ENCODE data around the gene PRR29. TPM values are rescaled to one million over a fixed set of nuclear protein-coding genes. Genes with fewer than 3 reads are reported as not detected.

PRR29 gene
- total RNA-seq, 4 donors from 2014 or later = 0.13 TPM; not detected in 3

- H3K4me1 ChIP-seq = no peaks in the 10 kb centered on the region
- no peak overlapping the region for H3K4me3 ChIP-seq
- DNase-seq = no peak
- H3K27ac ChIP-seq = no peak overlapping the region
- ATAC-seq = no peak
- intact Hi-C loops (cut with DNase I; ENCODE audit: low total_unique reads) (no loop called here), in situ Hi-C loops (cut with MboI; ENCODE audit: low sequenced_read_pairs in 4 of 4) (loop anchor here in 1 of 4 donors (25.0 kb wide), 1 partner anchor 238 kb away; no protein-coding TSS in a partner anchor)
- H3K9me3 ChIP-seq = no peaks in the 10 kb centered on the region
- H3K27me3 ChIP-seq = no peaks in the 10 kb centered on the region
- TF ChIP-seq CTCF (IDR thresholded peaks at IDR 0.05 in 4 of 5, conservative IDR thresholded peaks at IDR 0.05 in 1 of 5) = no peak
- no peak for TF ChIP-seq POLR2A (IDR thresholded peaks at IDR 0.05)
- peaks cover 0 to 87% of the 10 kb centered on the region in 2 donors for H3K36me3 ChIP-seq
Measured at GRCh38 chr17:64048805-64049204, 50.7 kb downstream of the PRR29 start.

- Histone ChIP-seq H3K27ac (no peak overlapping the region), H3K36me3 (peaks cover 0 to 87% of the 10 kb centered on the region in 2 donors), H3K4me3 (no peak overlapping the region), H3K4me1 (no peaks in the 10 kb centered on the region), H3K27me3 (no peaks in the 10 kb centered on the region), H3K9me3 (no peaks in the 10 kb centered on the region)
- in situ Hi-C loops (cut with MboI; ENCODE audit: low sequenced_read_pairs in 4 of 4) (loop anchor here in 1 of 4 donors (25.0 kb wide), 1 partner anchor 236 kb away; no protein-coding TSS in a partner anchor), intact Hi-C loops (cut with DNase I; ENCODE audit: low total_unique reads) (no loop called here)
- TF ChIP-seq CTCF (IDR thresholded peaks at IDR 0.05 in 4 of 5, conservative IDR thresholded peaks at IDR 0.05 in 1 of 5) (no peak), POLR2A (IDR thresholded peaks at IDR 0.05) (no peak)
- ATAC-seq = no peak
- DNase-seq = no peak
Measured at GRCh38 chr17:64051153-64051552, 53.0 kb downstream of the PRR29 start.

GRCh38 chr17:64053101-64053500 lies 55.0 kb downstream of the PRR29 start:
- Histone ChIP-seq H3K4me1 (no peaks in the 10 kb centered on the region), H3K4me3 (no peak overlapping the region), H3K27me3 (no peaks in the 10 kb centered on the region), H3K36me3 (peaks cover 0 to 82% of the 10 kb centered on the region in 2 donors), H3K27ac (no peak overlapping the region), H3K9me3 (no peaks in the 10 kb centered on the region)
- no peak for TF ChIP-seq POLR2A (IDR thresholded peaks at IDR 0.05)
- no peak for TF ChIP-seq CTCF (IDR thresholded peaks at IDR 0.05 in 4 of 5, conservative IDR thresholded peaks at IDR 0.05 in 1 of 5)
- intact Hi-C loops (cut with DNase I; ENCODE audit: low total_unique reads) (no loop called here), in situ Hi-C loops (cut with MboI; ENCODE audit: low sequenced_read_pairs in 4 of 4) (loop anchor here in 1 of 4 donors (25.0 kb wide), 1 partner anchor 234 kb away; no protein-coding TSS in a partner anchor)
- ATAC-seq (no peak), DNase-seq (no peak)

Other genes starting within 250 kb of the PRR29 start
- 100 to 1,000 TPM in 1 of 4 donors, 10 to 100 TPM in 3; 81.0 to 110 (median 86.8) TPM for gene CCDC47, start 224.8 kb upstream of the PRR29 start, total RNA-seq
- gene DDX42, start 224.2 kb upstream of the PRR29 start, total RNA-seq = 10 to 100 TPM; 35.9 to 71.6 (median 56.8) TPM
- 100 to 1,000 TPM; 103 to 153 (median 123) TPM for gene PSMC5, start 170.9 kb upstream of the PRR29 start, total RNA-seq
- 10 to 100 TPM; 24.6 to 46.3 (median 34.9) TPM for gene FTSJ3, start 170.7 kb upstream of the PRR29 start, total RNA-seq
- 10 to 100 TPM; 30.2 to 64.3 (median 44.9) TPM for gene SMARCD2, start 155.7 kb upstream of the PRR29 start, total RNA-seq
- gene CSH2, start 124.7 kb upstream of the PRR29 start, total RNA-seq = not detected
- gene GH2, start 116.4 kb upstream of the PRR29 start, total RNA-seq = not detected
- gene CSH1, start 101.8 kb upstream of the PRR29 start, total RNA-seq = not detected
- gene CSHL1, start 87.1 kb upstream of the PRR29 start, total RNA-seq = not detected
- not detected for gene GH1, start 79.5 kb upstream of the PRR29 start, total RNA-seq
- 1 to 10 TPM; 2.2 to 5.1 (median 3.3) TPM for gene CD79B, start 66.0 kb upstream of the PRR29 start, total RNA-seq
- 100 to 1,000 TPM in 1 of 4 donors, 10 to 100 TPM in 3; 45.3 to 107 (median 69.1) TPM for gene SCN4A, start 25.4 kb upstream of the PRR29 start, total RNA-seq
- 10 to 100 TPM; 39.7 to 82.4 (median 56.3) TPM for gene ICAM2, start 22.3 kb downstream of the PRR29 start, total RNA-seq
- 10 to 100 TPM in 3 of 4 donors, 1 to 10 TPM in 1; 9.7 to 27.5 (median 13.8) TPM for gene ERN1, start 131.8 kb downstream of the PRR29 start, total RNA-seq